Activated CD8-positive, alpha-beta memory T cell treated with anti-CD3 and anti-CD28 coated beads, Interleukin-2, amount 10 ng/mL, durations not matched to agents 7 days and 5 days (primary cell): ENCODE results near the gene ELOVL6. TPM values are rescaled to one million over a fixed set of nuclear protein-coding genes. Genes with fewer than 3 reads are reported as not detected.

Experiments
- ATAC-seq: fragments of 150-1000 bp; cut with Tn5 transposase; one replicate; pipeline ENCODE4 v1.10.0; 2021; ENCODE audit warnings: moderate library complexity
- CTCF ChIA-PET: fragments of 350-600 bp; sonication (Branson Sonifier 250); formaldehyde crosslinking; loops from one replicate; lab custom pipeline; 2021; ENCODE audit warnings: antibody characterized with exemption; lab: Charles Lee
- DNase-seq: peaks from one replicate; pipeline ENCODE4 v3.0.0-alpha.2; 2020
- H3K27ac Mint-ChIP-seq: one replicate; pipeline ENCODE4 v1.8.0; 2021; ENCODE audit warnings: mild to moderate bottlenecking, mixed read lengths
- H3K27me3 Mint-ChIP-seq: one replicate; pipeline ENCODE4 v1.8.0; 2021; ENCODE audit warnings: mixed read lengths
- H3K36me3 Mint-ChIP-seq: one replicate; pipeline ENCODE4 v1.8.0; 2021; ENCODE audit warnings: mild to moderate bottlenecking, mixed read lengths
- H3K4me1 Mint-ChIP-seq: one replicate; pipeline ENCODE4 v1.8.0; 2021; ENCODE audit warnings: mixed read lengths
- H3K4me3 Mint-ChIP-seq: one replicate; pipeline ENCODE4 v1.8.0; 2021; ENCODE audit warnings: mild to moderate bottlenecking, moderate library complexity, mixed read lengths
- H3K9me3 Mint-ChIP-seq: one replicate; pipeline ENCODE4 v1.8.0; 2022; ENCODE audit warnings: low read depth, mixed read lengths
- total RNA-seq, 2 experiments: library from RNA; stranded (reverse); gene quantifications; one replicate each; pipeline ENCODE4 v1.2.3, GENCODE V29; 2021

Gene ELOVL6
- total RNA-seq, 2 experiments from 2014 or later, result 20.8 to 27.5 TPM

DNA sequence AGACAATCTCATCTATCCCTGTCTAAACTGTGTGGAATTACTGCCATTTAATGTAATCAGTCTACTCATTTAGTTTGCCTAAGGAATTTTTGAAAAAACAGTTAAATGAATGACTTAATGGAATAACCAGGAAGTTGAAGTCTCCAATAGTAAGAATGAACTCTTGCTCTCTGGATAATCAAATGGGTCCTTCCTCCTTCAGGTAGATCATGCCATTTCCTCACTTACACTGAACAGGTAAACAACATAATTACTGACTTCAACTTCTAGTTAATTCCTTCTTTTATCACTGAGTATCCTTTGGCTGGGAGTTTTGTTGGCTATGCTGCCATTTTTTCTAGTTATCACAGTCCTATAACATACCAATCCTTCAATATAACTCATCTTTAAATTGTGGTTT, 56.0 kb downstream of the ELOVL6 start:
- H3K9me3 Mint-ChIP-seq, result no peaks in the 10 kb centered on the region
- no peak for DNase-seq
- H3K4me3 Mint-ChIP-seq, result no peak overlapping the region
- ATAC-seq, result no peak
- no peak overlapping the region for H3K27ac Mint-ChIP-seq
- CTCF ChIA-PET, result no interaction called here
- peaks cover 20% of the 10 kb centered on the region for H3K36me3 Mint-ChIP-seq
- no peaks in the 10 kb centered on the region for H3K27me3 Mint-ChIP-seq
- H3K4me1 Mint-ChIP-seq, result no peaks in the 10 kb centered on the region

DNA sequence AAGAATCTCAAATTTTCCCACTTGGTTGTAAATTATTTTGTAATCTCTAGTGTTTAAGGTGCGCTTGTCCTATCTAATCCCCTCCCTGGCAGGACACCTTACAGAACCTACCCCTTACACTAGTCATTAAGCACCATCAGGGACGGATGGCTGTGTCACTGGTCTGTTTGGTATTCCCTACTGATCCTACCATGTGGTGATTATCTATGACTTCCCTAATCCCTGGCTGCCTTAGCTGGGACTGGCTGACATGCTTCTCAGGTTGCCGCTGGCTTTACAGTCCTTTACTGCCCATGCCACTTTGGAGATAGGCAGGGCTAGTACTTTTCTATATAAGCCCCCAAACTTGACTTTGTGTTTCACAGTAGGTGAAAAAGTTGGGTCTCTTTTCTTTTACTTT, 58.6 kb downstream of the ELOVL6 start:
- peaks cover 9% of the 10 kb centered on the region for H3K36me3 Mint-ChIP-seq
- H3K4me1 Mint-ChIP-seq, result no peaks in the 10 kb centered on the region
- CTCF ChIA-PET, result interaction anchor here (1.0 kb wide), 1 partner anchor 105 kb away, joined by 3 read pairs; no protein-coding TSS in a partner anchor
- DNase-seq (no peak), ATAC-seq (no peak)
- H3K27me3 Mint-ChIP-seq, result no peaks in the 10 kb centered on the region
- no peak overlapping the region for H3K27ac Mint-ChIP-seq
- H3K9me3 Mint-ChIP-seq, result no peaks in the 10 kb centered on the region
- no peak overlapping the region for H3K4me3 Mint-ChIP-seq

DNA sequence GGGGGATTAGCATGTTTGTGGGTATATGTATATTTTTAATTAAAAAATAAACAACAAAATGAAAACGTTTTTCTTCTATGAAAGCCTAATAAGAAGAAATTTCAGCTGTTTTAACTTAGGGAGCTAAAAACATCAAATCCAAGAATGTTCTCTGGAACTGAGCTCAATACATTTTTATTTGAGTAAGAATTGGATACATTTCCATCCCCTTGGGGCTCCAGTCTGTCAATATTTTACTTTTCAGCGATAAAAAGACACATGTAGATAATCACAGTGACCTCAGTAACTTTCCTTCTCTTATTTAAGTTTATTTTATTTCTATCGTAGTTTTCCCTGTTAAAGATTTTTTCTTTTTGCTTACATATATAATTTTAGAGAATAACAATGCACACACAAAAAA, 59.3 kb downstream of the ELOVL6 start:
- H3K4me3 Mint-ChIP-seq, result no peak overlapping the region
- no peaks in the 10 kb centered on the region for H3K4me1 Mint-ChIP-seq
- H3K27ac Mint-ChIP-seq, result no peak overlapping the region
- H3K36me3 Mint-ChIP-seq, result peaks cover 9% of the 10 kb centered on the region
- CTCF ChIA-PET, result no interaction called here
- no peaks in the 10 kb centered on the region for H3K9me3 Mint-ChIP-seq
- no peak for DNase-seq
- H3K27me3 Mint-ChIP-seq, result no peaks in the 10 kb centered on the region
- no peak for ATAC-seq

DNA sequence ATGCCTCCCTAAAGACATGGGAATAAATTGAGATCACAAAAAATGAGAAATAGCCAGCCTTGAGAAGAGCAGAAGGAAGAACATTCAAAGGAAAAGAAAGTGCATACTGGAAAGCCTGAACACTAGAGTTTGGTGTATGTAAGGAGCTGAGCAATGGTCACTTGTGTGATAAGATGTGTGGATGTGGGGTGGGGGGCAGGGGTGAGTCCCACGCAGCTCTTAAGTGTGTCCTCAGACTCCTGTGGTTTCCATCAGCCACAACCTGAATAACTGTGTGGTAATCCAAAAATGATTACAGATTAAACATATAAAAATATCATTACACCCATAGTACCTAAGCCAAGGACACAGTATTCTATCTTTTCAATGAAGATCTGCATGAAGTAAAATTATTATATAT, 59.9 kb downstream of the ELOVL6 start:
- CTCF ChIA-PET, result interaction anchor here (0.6 kb wide), 1 partner anchor 90 kb away, joined by 3 read pairs; no protein-coding TSS in a partner anchor
- H3K27me3 Mint-ChIP-seq, result no peaks in the 10 kb centered on the region
- no peak overlapping the region for H3K27ac Mint-ChIP-seq
- H3K4me1 Mint-ChIP-seq, result no peaks in the 10 kb centered on the region
- H3K36me3 Mint-ChIP-seq, result peaks cover 11% of the 10 kb centered on the region
- H3K9me3 Mint-ChIP-seq, result no peaks in the 10 kb centered on the region
- DNase-seq, result no peak
- H3K4me3 Mint-ChIP-seq, result no peak overlapping the region
- ATAC-seq, result no peak

DNA sequence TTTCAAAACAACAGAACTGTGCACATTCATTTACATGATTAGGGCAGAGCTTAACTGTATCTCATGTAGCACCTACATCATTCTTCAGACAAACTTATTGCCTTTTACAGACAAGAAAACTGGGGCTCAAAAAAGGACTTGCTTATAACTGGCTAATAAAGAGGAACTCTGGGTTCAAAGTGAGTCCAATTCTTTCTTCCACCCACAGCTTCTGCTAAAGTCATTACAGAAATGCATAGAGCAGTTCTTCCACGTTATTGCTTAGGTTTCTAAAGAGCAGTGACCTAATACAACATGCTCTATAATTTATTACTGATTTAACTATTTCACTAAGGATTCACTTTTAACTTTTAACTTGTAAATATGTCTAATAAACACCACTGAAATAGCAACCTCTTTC, 60.6 kb downstream of the ELOVL6 start:
- ATAC-seq, result no peak
- no peak for DNase-seq
- Mint-ChIP-seq H3K36me3 (peaks cover 9% of the 10 kb centered on the region), H3K4me3 (no peak overlapping the region), H3K27ac (no peak overlapping the region), H3K4me1 (no peaks in the 10 kb centered on the region), H3K9me3 (no peaks in the 10 kb centered on the region), H3K27me3 (no peaks in the 10 kb centered on the region)
- CTCF ChIA-PET, result interaction anchor here (0.6 to 1.4 kb wide), 3 partner anchors 9 to 90 kb away, joined by 3 to 4 read pairs (median 3); no protein-coding TSS in a partner anchor

DNA sequence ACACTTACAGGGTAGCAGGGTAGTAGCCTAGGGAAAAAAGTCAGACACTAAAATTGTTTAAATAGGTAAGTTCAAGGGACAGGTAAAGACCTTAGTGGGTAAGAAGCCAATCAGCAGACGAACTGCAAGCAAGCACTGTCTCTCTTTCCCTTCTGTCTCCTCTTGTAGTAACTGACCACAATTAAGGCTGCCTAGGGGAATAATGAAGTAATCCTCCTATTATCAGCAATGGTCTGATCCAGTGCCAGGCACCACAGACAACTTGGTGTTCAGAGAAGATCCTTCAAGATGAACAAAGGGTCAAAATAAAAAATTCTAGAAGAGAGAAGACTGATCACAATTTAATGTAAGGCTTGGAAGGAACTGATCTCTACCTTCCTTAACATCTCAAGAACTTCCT, 62.9 kb downstream of the ELOVL6 start:
- Mint-ChIP-seq H3K27me3 (no peaks in the 10 kb centered on the region), H3K4me1 (no peaks in the 10 kb centered on the region), H3K9me3 (no peaks in the 10 kb centered on the region), H3K36me3 (peaks cover 8% of the 10 kb centered on the region), H3K27ac (no peak overlapping the region), H3K4me3 (no peak overlapping the region)
- ATAC-seq (no peak), DNase-seq (no peak)
- CTCF ChIA-PET, result no interaction called here

DNA sequence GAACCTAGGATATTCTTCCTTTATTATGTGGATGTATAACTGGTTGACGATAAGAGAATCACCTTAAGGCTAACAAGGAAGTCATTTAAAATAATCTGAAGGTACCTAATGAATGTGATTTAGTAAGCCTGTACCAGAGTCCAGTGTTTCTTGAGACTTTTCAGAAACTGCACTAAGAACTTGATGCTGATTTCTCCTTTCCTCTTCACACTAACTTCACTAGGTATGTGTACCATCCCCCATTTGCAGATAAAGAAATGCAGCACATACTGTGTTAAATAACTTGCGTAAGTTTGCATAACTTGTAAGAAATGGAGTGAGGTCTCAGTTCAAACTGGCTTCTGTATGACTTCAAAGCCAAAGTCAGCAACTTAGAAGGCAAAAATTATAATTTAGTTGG, 63.3 kb downstream of the ELOVL6 start:
- no peaks in the 10 kb centered on the region for H3K9me3 Mint-ChIP-seq
- peaks cover 8% of the 10 kb centered on the region for H3K36me3 Mint-ChIP-seq
- CTCF ChIA-PET, result no interaction called here
- H3K27me3 Mint-ChIP-seq, result no peaks in the 10 kb centered on the region
- DNase-seq, result no peak
- H3K27ac Mint-ChIP-seq, result no peak overlapping the region
- H3K4me3 Mint-ChIP-seq, result no peak overlapping the region
- H3K4me1 Mint-ChIP-seq, result no peaks in the 10 kb centered on the region
- no peak for ATAC-seq

DNA sequence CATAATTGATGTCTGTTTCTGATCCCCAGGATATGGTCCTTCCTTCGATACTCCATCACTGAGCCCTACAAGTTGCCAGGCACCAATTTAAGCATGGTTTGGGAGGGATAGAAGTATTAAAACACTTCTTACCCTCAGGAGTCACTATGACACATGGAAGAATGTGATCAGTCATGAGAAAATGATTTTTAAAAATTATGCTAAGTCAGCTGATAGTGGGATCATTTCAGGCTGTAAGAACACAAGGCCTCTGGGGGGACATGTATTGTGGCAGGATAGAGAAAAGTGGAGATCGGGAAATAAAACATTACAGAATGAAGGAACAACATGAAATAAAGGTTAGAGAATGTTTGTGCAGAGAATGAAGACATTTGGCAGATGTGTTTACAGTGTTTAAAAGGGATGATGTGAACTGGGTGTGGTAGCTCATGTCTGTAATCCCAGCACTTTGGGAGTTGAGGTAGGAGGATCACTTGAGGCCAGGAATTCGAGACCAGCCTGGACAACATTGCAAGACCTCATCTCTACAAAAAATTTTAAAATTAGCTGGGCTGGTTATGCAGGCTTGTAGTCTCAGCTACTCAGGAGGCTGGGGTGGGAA, 64.0 kb downstream of the ELOVL6 start:
- Mint-ChIP-seq H3K9me3 (no peaks in the 10 kb centered on the region), H3K36me3 (peaks cover 8% of the 10 kb centered on the region), H3K27ac (no peak overlapping the region), H3K4me3 (no peak overlapping the region), H3K27me3 (no peaks in the 10 kb centered on the region), H3K4me1 (no peaks in the 10 kb centered on the region)
- CTCF ChIA-PET, result no interaction called here
- DNase-seq (no peak), ATAC-seq (no peak)

DNA sequence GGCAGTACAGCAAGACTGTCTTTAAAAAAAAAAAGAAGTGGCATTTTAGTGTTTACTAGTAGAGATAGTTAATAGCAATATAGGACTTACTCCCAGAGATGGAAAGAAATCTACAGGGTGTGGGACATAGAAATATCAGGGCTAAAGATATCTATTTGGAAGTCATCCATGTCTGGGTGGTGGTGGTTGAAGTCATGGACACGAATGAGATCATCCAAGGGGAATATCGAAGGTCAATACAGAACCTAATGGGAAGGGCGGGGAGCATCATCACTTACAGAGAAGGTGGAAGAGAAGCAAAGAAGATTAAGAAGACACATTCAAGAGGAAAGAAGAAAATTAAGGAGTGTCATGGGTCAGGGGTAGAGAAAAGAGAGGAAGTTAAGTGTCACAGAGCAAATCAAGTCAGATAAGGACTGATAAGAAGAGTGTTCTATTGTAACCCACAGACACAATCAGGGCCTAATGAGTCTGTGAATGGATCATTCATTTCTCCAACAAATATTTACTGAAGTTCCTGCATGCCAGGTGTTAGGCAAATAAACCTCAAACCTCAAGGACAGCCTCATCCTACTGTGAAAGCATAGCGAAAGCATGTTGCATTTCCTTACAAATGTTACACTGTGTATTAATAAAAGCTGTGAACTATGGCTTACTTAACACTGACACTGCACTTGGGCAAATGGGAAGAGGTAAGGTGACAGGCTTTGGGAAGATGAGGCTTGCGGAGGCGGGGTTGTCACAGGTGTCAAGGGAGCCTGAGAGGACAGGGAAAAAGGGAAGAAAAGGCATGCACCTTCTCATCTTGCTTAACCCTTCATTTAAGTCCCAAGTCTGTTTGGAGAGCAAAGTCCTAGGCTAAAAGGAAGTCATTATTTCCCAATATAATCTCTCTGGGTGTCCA, 65.3 kb downstream of the ELOVL6 start:
- no peak overlapping the region for H3K27ac Mint-ChIP-seq
- CTCF ChIA-PET, result no interaction called here

DNA sequence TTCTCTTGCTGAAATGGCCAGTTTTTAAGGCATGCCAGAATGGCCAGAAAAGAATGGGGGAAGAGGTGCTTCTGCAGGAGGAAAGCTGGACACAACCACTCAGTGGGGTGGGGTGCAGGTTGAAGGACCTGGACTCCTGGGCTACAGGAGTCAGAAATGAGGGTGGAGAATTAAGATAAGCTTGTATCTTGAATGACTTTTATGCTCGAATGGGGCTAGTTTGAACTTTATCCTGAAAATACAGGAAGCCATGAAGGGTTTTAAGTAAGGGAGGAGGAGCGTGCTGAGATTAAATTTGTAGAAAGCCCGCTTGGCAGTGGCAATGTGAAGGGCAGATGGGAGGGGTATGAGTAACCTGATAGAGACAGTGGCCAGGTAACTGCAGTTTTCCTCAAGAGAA, 66.5 kb downstream of the ELOVL6 start:
- ATAC-seq, result no peak
- Mint-ChIP-seq H3K9me3 (no peaks in the 10 kb centered on the region), H3K27me3 (no peaks in the 10 kb centered on the region), H3K27ac (no peak overlapping the region), H3K4me3 (no peak overlapping the region), H3K36me3 (peaks cover 14% of the 10 kb centered on the region), H3K4me1 (no peaks in the 10 kb centered on the region)
- CTCF ChIA-PET, result no interaction called here
- no peak for DNase-seq

More for the DNA sequence above, 65.3 kb downstream of the ELOVL6 start:
- Mint-ChIP-seq H3K27me3 (no peaks in the 10 kb centered on the region), H3K4me1 (no peaks in the 10 kb centered on the region), H3K36me3 (peaks cover 11% of the 10 kb centered on the region), H3K9me3 (no peaks in the 10 kb centered on the region), H3K4me3 (no peak overlapping the region)
- no peak for ATAC-seq
- DNase-seq, result no peak

DNA sequence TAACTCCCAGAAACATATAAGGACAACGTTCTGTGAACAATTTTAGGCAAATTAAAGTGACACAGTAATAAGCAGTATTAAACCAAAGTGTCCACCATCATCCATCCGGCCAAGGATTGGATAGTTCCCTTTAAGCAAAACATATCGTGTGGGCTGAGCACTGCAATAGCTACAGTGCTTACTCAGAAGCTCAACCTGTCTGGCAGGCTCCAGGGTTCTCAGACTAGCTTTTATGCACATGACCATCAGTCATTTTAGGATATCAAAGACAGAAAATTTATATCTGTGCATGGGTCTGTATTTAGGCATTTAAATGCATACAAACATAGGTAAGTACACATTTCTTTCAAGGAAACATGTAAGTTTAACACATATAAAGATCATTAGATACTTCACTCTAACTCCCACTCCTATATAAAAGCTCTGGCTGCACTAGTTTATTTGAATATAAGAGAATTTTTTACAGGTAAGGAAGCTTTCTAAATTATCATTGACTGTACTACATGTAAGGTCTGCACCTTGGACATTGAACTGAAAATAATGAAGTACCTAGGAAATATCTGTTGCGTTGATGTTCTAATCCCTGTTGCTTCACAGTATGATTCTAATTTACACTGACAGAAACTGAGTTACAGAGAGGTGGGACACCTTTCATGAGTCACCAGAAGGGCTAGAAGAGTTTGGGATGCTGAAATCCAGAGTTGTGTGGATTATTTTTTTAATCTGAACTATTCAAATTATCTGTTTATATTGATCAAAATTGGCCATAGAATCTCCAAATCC, 67.6 kb downstream of the ELOVL6 start:
- Mint-ChIP-seq H3K27me3 (no peaks in the 10 kb centered on the region), H3K27ac (no peak overlapping the region), H3K36me3 (peaks cover 23% of the 10 kb centered on the region), H3K4me3 (no peak overlapping the region), H3K4me1 (no peaks in the 10 kb centered on the region), H3K9me3 (no peaks in the 10 kb centered on the region)
- CTCF ChIA-PET, result no interaction called here
- DNase-seq (no peak), ATAC-seq (no peak)

DNA sequence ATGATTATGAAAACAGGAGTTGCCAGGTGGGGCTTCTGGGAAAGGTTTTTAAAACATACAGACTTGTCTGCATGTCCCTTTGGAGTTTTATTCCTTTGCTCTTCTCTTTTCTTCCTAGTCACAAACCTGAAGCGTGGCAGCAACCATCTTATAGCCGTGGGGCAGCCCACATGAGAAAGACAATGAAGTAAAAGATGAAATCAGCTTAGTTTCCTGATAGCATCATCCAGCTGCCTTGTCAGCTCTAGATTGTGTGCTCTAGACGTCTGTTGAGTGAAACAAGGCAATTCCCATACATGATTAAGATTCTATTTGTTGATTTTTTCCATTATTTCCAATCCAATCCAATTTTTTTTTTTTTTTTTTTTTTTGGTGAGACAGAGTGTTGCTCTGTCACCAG, 68.9 kb downstream of the ELOVL6 start:
- no peak overlapping the region for H3K27ac Mint-ChIP-seq

DNA sequence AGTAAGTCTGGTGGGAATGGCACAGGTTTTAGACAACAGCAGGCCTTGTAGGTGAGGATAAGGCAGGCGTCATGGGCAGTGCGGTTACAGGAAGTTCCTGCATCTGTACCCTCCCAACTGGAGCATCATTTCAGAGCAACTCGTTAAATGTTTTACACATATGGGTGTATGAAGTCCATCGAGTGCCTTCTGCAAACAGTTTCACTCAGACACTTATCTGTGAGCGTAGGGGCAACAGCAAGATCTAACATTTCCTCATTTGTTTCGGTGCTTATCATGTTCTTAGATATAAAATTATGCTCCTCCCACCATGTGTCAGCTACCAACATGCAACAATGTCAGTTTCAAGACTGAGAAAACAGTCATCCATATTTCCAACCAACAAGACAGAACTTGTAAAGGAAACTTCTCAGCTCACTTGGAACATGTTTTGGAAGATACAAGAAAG, 69.9 kb downstream of the ELOVL6 start:
- DNase-seq (no peak), ATAC-seq (no peak)
- CTCF ChIA-PET, result interaction anchor here (1.2 kb wide), 1 partner anchor 9 kb away, joined by 4 read pairs; no protein-coding TSS in a partner anchor
- Mint-ChIP-seq H3K4me3 (no peak overlapping the region), H3K27ac (no peak overlapping the region), H3K9me3 (no peaks in the 10 kb centered on the region), H3K36me3 (peaks cover 26% of the 10 kb centered on the region), H3K4me1 (no peaks in the 10 kb centered on the region), H3K27me3 (no peaks in the 10 kb centered on the region)

More for the DNA sequence above, 68.9 kb downstream of the ELOVL6 start:
- Mint-ChIP-seq H3K4me3 (no peak overlapping the region), H3K4me1 (no peaks in the 10 kb centered on the region), H3K9me3 (no peaks in the 10 kb centered on the region), H3K36me3 (peaks cover 23% of the 10 kb centered on the region), H3K27me3 (no peaks in the 10 kb centered on the region)
- DNase-seq, result no peak
- ATAC-seq, result no peak
- CTCF ChIA-PET, result interaction anchor here (1.2 kb wide), 1 partner anchor 9 kb away, joined by 3 read pairs; no protein-coding TSS in a partner anchor
